K562 (cell line): ENCODE results near the gene TRIAP1. TPM values are rescaled to one million over a fixed set of nuclear protein-coding genes. Genes with fewer than 3 reads are reported as not detected.

Experiments used
- CC2D1A ChIP-seq: fragments of 450-650 bp; IDR thresholded peaks from 2 replicates; pipeline ENCODE4 v1.6.1; 2017; ENCODE audit warnings: mild to moderate bottlenecking
- CREM ChIP-seq: IDR thresholded peaks from 2 replicates; pipeline ENCODE4 v1.6.1; 2014; ENCODE audit warnings: antibody characterized with exemption, low read depth
- EWSR1 ChIP-seq: fragments of 450-650 bp; IDR thresholded peaks from 2 replicates; pipeline ENCODE4 v1.6.1; 2018; ENCODE audit warnings: borderline replicate concordance, mild to moderate bottlenecking, low read depth, moderate library complexity; ENCODE audit not compliant: partially characterized antibody
- HOMEZ ChIP-seq: fragments of 250-450 bp; sonication (Bioruptor Pico); IDR thresholded peaks from 2 replicates; pipeline ENCODE4 v1.4.0; 2020; ENCODE audit warnings: mild to moderate bottlenecking, moderate library complexity
- IRF2 ChIP-seq: sonication (generic); formaldehyde crosslinking; IDR thresholded peaks from 2 replicates; pipeline ENCODE4 v1.8.1; 2022; ENCODE audit warnings: mild to moderate bottlenecking, missing genetic modification reagents
- MAFG ChIP-seq: fragments of 450-650 bp; conservative IDR thresholded peaks from 2 replicates; pipeline ENCODE4 v1.6.1; 2016; ENCODE audit warnings: missing genetic modification characterization, missing compliant biosample characterization
- MCM2 ChIP-seq: fragments of 450-650 bp; IDR thresholded peaks from 2 replicates; pipeline ENCODE4 v1.6.1; 2017; ENCODE audit warnings: low read depth, mild to moderate bottlenecking
- NCOA6 ChIP-seq: fragments of 450-650 bp; IDR thresholded peaks from 2 replicates; pipeline ENCODE4 v1.6.1; 2017; ENCODE audit warnings: mild to moderate bottlenecking
- NR3C1 ChIP-seq: sonication (generic); formaldehyde crosslinking; IDR thresholded peaks from 2 replicates; pipeline ENCODE4 v1.8.1; 2022; ENCODE audit warnings: missing genetic modification reagents
- SMAD1 ChIP-seq: fragments of 150-350 bp; IDR thresholded peaks from 2 replicates; pipeline ENCODE4 v1.6.1; 2014; ENCODE audit warnings: low read length, low read depth; ENCODE audit not compliant: partially characterized antibody
- TBL1XR1 ChIP-seq, 2 experiments: IDR thresholded peaks; 2 replicates each; pipeline ENCODE4 v1.6.1; 2012; ENCODE audit warnings: improper control_type of control experiment in 2 of 2, low read length in 2 of 2, mild to moderate bottlenecking in 1 of 2
- TSC22D4 ChIP-seq: fragments of 450-650 bp; IDR thresholded peaks from 2 replicates; pipeline ENCODE4 v1.6.1; 2016; ENCODE audit warnings: missing genetic modification characterization, missing biosample characterization, control low read depth
- ZBTB17 ChIP-seq: fragments of 450-650 bp; formaldehyde crosslinking; IDR thresholded peaks from 2 replicates; pipeline ENCODE4 v1.4.0; 2020; ENCODE audit warnings: mild to moderate bottlenecking
- ZNF280A ChIP-seq: fragments of 450-650 bp; IDR thresholded peaks from 2 replicates; pipeline ENCODE4 v1.6.1; 2018; ENCODE audit warnings: mild to moderate bottlenecking, low read depth; ENCODE audit not compliant: partially characterized antibody
- polyA plus RNA-seq, 8 experiments: library from polyadenylated mRNA; depleted of rRNA in 4 of 8; stranded (reverse) in 5 of 8; unstranded in 3 of 8; fragments of >200 nt; fragmentation: Nextera tagmentation in 2 of 8; fragmentation: Illumina TruSeq in 1 of 8; extraction: Ambion mirVana in 2 of 8; extraction: Trizol in 1 of 8; gene quantifications; 2 replicates each; pipeline versions ENCODE4 v1.2.1 to v1.2.3, GENCODE V29; 2011 to 2014; ENCODE audit warnings: inconsistent platforms in 1 of 8, missing spikeins in 1 of 8
- total RNA-seq, 7 experiments: library from RNA; depleted of rRNA in 6 of 7; stranded (reverse); fragments of >200 nt in 6 of 7; fragmentation: Illumina TruSeq in 2 of 7; extraction: Trizol in 2 of 7; gene quantifications; 2 replicates each; pipeline versions ENCODE4 v1.2.1 to v1.2.3, GENCODE V29; 2011 to 2021; ENCODE audit warnings: low replicate concordance in 1 of 7
- TF ChIP-seq, protein P1 (sequence below): fragments of 250-450 bp; sonication (Bioruptor Pico); IDR thresholded peaks from 2 replicates; pipeline ENCODE4 v1.4.0; 2020; ENCODE audit warnings: mild to moderate bottlenecking, moderate library complexity, borderline replicate concordance
- TF ChIP-seq, protein P2 (sequence below), 2 experiments: IDR thresholded peaks in 1 of 2; conservative IDR thresholded peaks in 1 of 2; 2 replicates each; pipeline ENCODE4 v1.6.1; 2016; ENCODE audit warnings: low read depth in 2 of 2, mild to moderate bottlenecking in 1 of 2, missing compliant biosample characterization in 1 of 2, missing genetic modification characterization in 1 of 2, moderate library complexity in 1 of 2
- TF ChIP-seq, protein P3 (sequence below): fragments of 450-650 bp; IDR thresholded peaks from 2 replicates; pipeline ENCODE4 v1.6.1; 2014; ENCODE audit warnings: low read depth, mild to moderate bottlenecking, moderate library complexity, borderline replicate concordance

Gene TRIAP1
- total and polyA plus RNA-seq, 9 of the 15 experiments (the other 6 are each of a cell fraction or from before 2014, with no cell fraction given), result 37.3 to 354 (median 65.4) TPM

GRCh38 chr12:120481022-120481767 lies 35.0 kb upstream of the TRIAP1 start (continued):
- no peak for TF ChIP-seq HOMEZ (CRISPR knock-in tag)
- TF ChIP-seq NR3C1, result no peak
- TF ChIP-seq CC2D1A, result no peak
- TF ChIP-seq IRF2 (CRISPR knock-in tag), result no peak
- no peak for TF ChIP-seq ZNF280A
- TF ChIP-seq MAFG, result no peak
- no peak for TF ChIP-seq SMAD1
- no peak for TF ChIP-seq NCOA6
- no peak for TF ChIP-seq MCM2
- TF ChIP-seq, protein P1, sequence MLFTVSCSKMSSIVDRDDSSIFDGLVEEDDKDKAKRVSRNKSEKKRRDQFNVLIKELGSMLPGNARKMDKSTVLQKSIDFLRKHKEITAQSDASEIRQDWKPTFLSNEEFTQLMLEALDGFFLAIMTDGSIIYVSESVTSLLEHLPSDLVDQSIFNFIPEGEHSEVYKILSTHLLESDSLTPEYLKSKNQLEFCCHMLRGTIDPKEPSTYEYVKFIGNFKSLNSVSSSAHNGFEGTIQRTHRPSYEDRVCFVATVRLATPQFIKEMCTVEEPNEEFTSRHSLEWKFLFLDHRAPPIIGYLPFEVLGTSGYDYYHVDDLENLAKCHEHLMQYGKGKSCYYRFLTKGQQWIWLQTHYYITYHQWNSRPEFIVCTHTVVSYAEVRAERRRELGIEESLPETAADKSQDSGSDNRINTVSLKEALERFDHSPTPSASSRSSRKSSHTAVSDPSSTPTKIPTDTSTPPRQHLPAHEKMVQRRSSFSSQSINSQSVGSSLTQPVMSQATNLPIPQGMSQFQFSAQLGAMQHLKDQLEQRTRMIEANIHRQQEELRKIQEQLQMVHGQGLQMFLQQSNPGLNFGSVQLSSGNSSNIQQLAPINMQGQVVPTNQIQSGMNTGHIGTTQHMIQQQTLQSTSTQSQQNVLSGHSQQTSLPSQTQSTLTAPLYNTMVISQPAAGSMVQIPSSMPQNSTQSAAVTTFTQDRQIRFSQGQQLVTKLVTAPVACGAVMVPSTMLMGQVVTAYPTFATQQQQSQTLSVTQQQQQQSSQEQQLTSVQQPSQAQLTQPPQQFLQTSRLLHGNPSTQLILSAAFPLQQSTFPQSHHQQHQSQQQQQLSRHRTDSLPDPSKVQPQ (CRISPR knock-in tag), result no peak
- peak in 1 of 2 experiments; percentile 46; a peak in 1 of 4 replicates for TF ChIP-seq TBL1XR1 (IDR thresholded peaks at IDR 0.05; ENCODE audit: low read length in 2 of 2)
- TF ChIP-seq, protein P2, sequence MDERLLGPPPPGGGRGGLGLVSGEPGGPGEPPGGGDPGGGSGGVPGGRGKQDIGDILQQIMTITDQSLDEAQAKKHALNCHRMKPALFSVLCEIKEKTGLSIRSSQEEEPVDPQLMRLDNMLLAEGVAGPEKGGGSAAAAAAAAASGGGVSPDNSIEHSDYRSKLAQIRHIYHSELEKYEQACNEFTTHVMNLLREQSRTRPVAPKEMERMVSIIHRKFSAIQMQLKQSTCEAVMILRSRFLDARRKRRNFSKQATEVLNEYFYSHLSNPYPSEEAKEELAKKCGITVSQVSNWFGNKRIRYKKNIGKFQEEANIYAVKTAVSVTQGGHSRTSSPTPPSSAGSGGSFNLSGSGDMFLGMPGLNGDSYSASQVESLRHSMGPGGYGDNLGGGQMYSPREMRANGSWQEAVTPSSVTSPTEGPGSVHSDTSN (CRISPR knock-in tag; IDR thresholded peaks at IDR 0.05; ENCODE audit: low read depth), result no peak
- TF ChIP-seq, protein P2 (tag; conservative IDR thresholded peaks at IDR 0.05; ENCODE audit: low read depth), result no peak
- TF ChIP-seq, protein P3, sequence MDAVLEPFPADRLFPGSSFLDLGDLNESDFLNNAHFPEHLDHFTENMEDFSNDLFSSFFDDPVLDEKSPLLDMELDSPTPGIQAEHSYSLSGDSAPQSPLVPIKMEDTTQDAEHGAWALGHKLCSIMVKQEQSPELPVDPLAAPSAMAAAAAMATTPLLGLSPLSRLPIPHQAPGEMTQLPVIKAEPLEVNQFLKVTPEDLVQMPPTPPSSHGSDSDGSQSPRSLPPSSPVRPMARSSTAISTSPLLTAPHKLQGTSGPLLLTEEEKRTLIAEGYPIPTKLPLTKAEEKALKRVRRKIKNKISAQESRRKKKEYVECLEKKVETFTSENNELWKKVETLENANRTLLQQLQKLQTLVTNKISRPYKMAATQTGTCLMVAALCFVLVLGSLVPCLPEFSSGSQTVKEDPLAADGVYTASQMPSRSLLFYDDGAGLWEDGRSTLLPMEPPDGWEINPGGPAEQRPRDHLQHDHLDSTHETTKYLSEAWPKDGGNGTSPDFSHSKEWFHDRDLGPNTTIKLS, result no peak
- 0 out of 2 replicates have a peak, but pooled peaks have one; percentile 49 for TF ChIP-seq CREM
- TF ChIP-seq ZBTB17 (CRISPR knock-in tag), result no peak
- no peak for TF ChIP-seq EWSR1
- TF ChIP-seq TSC22D4 (tag), result no peak
